GM12878 (cell line): ENCODE measurements around the gene UFSP2. TPM values are rescaled to one million over a fixed set of nuclear protein-coding genes. Genes with fewer than 3 reads are reported as not detected.
A peak's percentile ranks its signal among the peaks of the same experiment; 100 is the strongest.

Source experiments
- ATAC-seq: fragments of 200-7000 bp; cut with Tn5 transposase; 3 replicates; pipeline ENCODE4 v1.9.1; 2020; ENCODE audit warnings: mild to moderate bottlenecking, moderate library complexity
- BruUV-seq: library from RNA; stranded (reverse); fragments of 400-500 nt; replicated peaks from 2 replicates; lab custom pipeline; 2021; lab: Mats Ljungman, UMichigan
- CTCF ChIA-PET: fragments of 300-600 bp; sonication (Branson Sonifier 250); formaldehyde crosslinking; extraction: SDS; loops from one replicate; lab custom pipeline; 2021; ENCODE audit warnings: inconsistent platforms; lab: Yijun Ruan, JAX
- POLR2A ChIA-PET: fragments of 350-600 bp; formaldehyde crosslinking; extraction: SDS; loops from one replicate; lab custom pipeline; 2021; ENCODE audit warnings: inconsistent platforms; lab: Charles Lee
- RAD21 ChIA-PET: fragments of 300-600 bp; sonication (Branson Sonifier 250); formaldehyde crosslinking; loops from one replicate; lab custom pipeline; 2023; ENCODE audit warnings: antibody characterized with exemption; ENCODE audit not compliant: unreplicated experiment; lab: Charles Lee
- SMC1A ChIA-PET: fragments of 300-600 bp; sonication (Branson Sonifier 250); formaldehyde crosslinking; loops from one replicate; lab custom pipeline; 2023; ENCODE audit not compliant: unreplicated experiment, uncharacterized antibody; lab: Charles Lee
- DNase-seq: peaks from one replicate; pipeline ENCODE4 v3.0.0-alpha.2; 2011; ENCODE audit warnings: low read depth, low spot score
- FAIRE-seq: peaks from 3 replicates; lab custom pipeline; 2011; peaks lifted over from hg19 to GRCh38; lab: Jason Lieb, UNC
- H2AFZ ChIP-seq: 2 replicates; pipeline ENCODE4 v1.6.0; 2011; ENCODE audit warnings: low read depth, low read length, control low read depth; ENCODE audit not compliant: control insufficient read depth
- H3K27ac ChIP-seq: 2 replicates; pipeline ENCODE4 v1.5.1; 2011; ENCODE audit warnings: control low read depth; ENCODE audit not compliant: control insufficient read depth, insufficient read depth
- H3K27me3 ChIP-seq, 2 experiments: replicated peaks in 1 of 2; 2 replicates each; pipeline versions ENCODE4 v1.6.0 to v1.6.1; 2011; ENCODE audit warnings: low read length in 1 of 2; ENCODE audit not compliant: control insufficient read depth in 2 of 2, insufficient read depth in 2 of 2
- H3K36me3 ChIP-seq, 2 experiments: 2 replicates each; pipeline ENCODE4 v1.5.1; 2011; ENCODE audit warnings: low read length in 1 of 2; ENCODE audit not compliant: control insufficient read depth in 2 of 2, insufficient read depth in 2 of 2
- H3K4me1 ChIP-seq: 2 replicates; pipeline ENCODE4 v1.6.1; 2011; ENCODE audit warnings: mild to moderate bottlenecking, low read length, moderate library complexity, mixed read lengths; ENCODE audit not compliant: control insufficient read depth, insufficient read depth
- H3K4me2 ChIP-seq: 2 replicates; pipeline ENCODE4 v1.6.0; 2011; ENCODE audit warnings: control low read depth; ENCODE audit not compliant: control insufficient read depth, insufficient read depth
- H3K4me3 ChIP-seq: fragments of 200-600 bp; sonication (generic); 2 replicates; pipeline ENCODE4 v1.5.1; 2016
- H3K79me2 ChIP-seq: 2 replicates; pipeline ENCODE4 v1.6.0; 2011; ENCODE audit warnings: low read length; ENCODE audit not compliant: control insufficient read depth, insufficient read depth
- H3K9ac ChIP-seq: 2 replicates; pipeline ENCODE4 v1.8.0; 2011; ENCODE audit warnings: low read length, control low read depth, mixed read lengths; ENCODE audit not compliant: control insufficient read depth, insufficient read depth
- H3K9me3 ChIP-seq: replicated peaks from 3 replicates; pipeline ENCODE4 v1.5.1; 2011; ENCODE audit warnings: mild to moderate bottlenecking, low read length; ENCODE audit not compliant: control insufficient read depth, insufficient read depth
- H4K20me1 ChIP-seq: 2 replicates; pipeline ENCODE4 v1.6.0; 2011; ENCODE audit not compliant: control insufficient read depth, insufficient read depth
- BMI1 ChIP-seq: fragments of 450-650 bp; IDR thresholded peaks from 2 replicates; pipeline ENCODE4 v1.6.1; 2016; ENCODE audit warnings: mild to moderate bottlenecking, moderate library complexity, borderline replicate concordance
- BRCA1 ChIP-seq: IDR thresholded peaks from 2 replicates; pipeline ENCODE4 v1.6.1; 2011; ENCODE audit warnings: low read depth, low read length, improper control_type of control experiment
- CHD2 ChIP-seq: IDR thresholded peaks from 2 replicates; pipeline ENCODE4 v1.6.1; 2011; ENCODE audit warnings: low read depth, low read length, improper control_type of control experiment, borderline replicate concordance
- FOS ChIP-seq: IDR thresholded peaks from 3 replicates; pipeline ENCODE4 v1.6.1; 2011; ENCODE audit warnings: borderline replicate concordance; ENCODE audit not compliant: insufficient read length; ENCODE audit errors: extremely low read depth
- FOXK2 ChIP-seq: fragments of 450-650 bp; IDR thresholded peaks from 2 replicates; pipeline ENCODE4 v1.6.1; 2017; ENCODE audit warnings: mild to moderate bottlenecking, moderate library complexity
- GABPA ChIP-seq: IDR thresholded peaks from 2 replicates; pipeline ENCODE4 v1.6.1; 2014; ENCODE audit warnings: antibody characterized with exemption, low read depth, mild to moderate bottlenecking, inconsistent platforms
- HCFC1 ChIP-seq: fragments of 150-350 bp; IDR thresholded peaks from 2 replicates; pipeline ENCODE4 v1.6.1; 2014; ENCODE audit warnings: low read length
- HDAC6 ChIP-seq: fragments of 200-600 bp; sonication (generic); IDR thresholded peaks from one replicate; pipeline ENCODE4 v1.8.0; 2017; ENCODE audit warnings: antibody characterized with exemption; ENCODE audit not compliant: unreplicated experiment
- HDGF ChIP-seq: fragments of 450-650 bp; IDR thresholded peaks from 2 replicates; pipeline ENCODE4 v1.6.1; 2016; ENCODE audit warnings: antibody characterized with exemption
- MXI1 ChIP-seq: fragments of 150-350 bp; IDR thresholded peaks from 2 replicates; pipeline ENCODE4 v1.6.1; 2011; ENCODE audit warnings: low read depth, mild to moderate bottlenecking, inconsistent platforms, low read length, improper control_type of control experiment
- MYC ChIP-seq: IDR thresholded peaks from 2 replicates; pipeline ENCODE4 v1.6.1; 2011; ENCODE audit warnings: mild to moderate bottlenecking, low read length, moderate library complexity, inconsistent platforms; ENCODE audit not compliant: insufficient read depth, insufficient replicate concordance, insufficient read length, severe bottlenecking
- NFXL1 ChIP-seq: fragments of 450-650 bp; IDR thresholded peaks from 2 replicates; pipeline ENCODE4 v1.6.1; 2017; ENCODE audit warnings: antibody characterized with exemption, mild to moderate bottlenecking, borderline replicate concordance
- NRF1 ChIP-seq: conservative IDR thresholded peaks from 2 replicates; pipeline ENCODE4 v1.6.1; 2011; ENCODE audit warnings: mild to moderate bottlenecking, low read depth, low read length, improper control_type of control experiment
- PAX5 ChIP-seq: IDR thresholded peaks from 2 replicates; pipeline ENCODE4 v1.6.1; 2011; ENCODE audit warnings: low read depth, low read length, borderline replicate concordance
- POLR2AphosphoS2 ChIP-seq: IDR thresholded peaks from 2 replicates; pipeline ENCODE4 v1.6.1; 2011; ENCODE audit warnings: low read depth, mild to moderate bottlenecking, low read length, improper control_type of control experiment, moderate library complexity
- POLR2AphosphoS5 ChIP-seq: IDR thresholded peaks from 2 replicates; pipeline ENCODE4 v1.6.1; 2011; ENCODE audit warnings: mild to moderate bottlenecking, low read length, inconsistent platforms
- RCOR1 ChIP-seq: conservative IDR thresholded peaks from 2 replicates; pipeline ENCODE4 v1.6.1; 2012; ENCODE audit warnings: low read depth, low read length, improper control_type of control experiment
- RELA ChIP-seq: fragments of 450-650 bp; IDR thresholded peaks from 2 replicates; pipeline ENCODE4 v1.8.0; 2014; ENCODE audit warnings: borderline replicate concordance; ENCODE audit not compliant: partially characterized antibody
- SIN3A ChIP-seq: IDR thresholded peaks from 2 replicates; pipeline ENCODE4 v1.6.1; 2012; ENCODE audit warnings: low read depth, low read length, improper control_type of control experiment
- SIX5 ChIP-seq: IDR thresholded peaks from 2 replicates; pipeline ENCODE4 v1.6.1; 2011; ENCODE audit warnings: mild to moderate bottlenecking, low read depth, low read length, moderate library complexity; ENCODE audit not compliant: severe bottlenecking
- SP1 ChIP-seq: IDR thresholded peaks from one replicate; pipeline ENCODE4 v1.6.1; 2011; ENCODE audit warnings: low read depth, low read length
- WRNIP1 ChIP-seq: IDR thresholded peaks from 2 replicates; pipeline ENCODE4 v1.6.1; 2011; ENCODE audit warnings: low read depth, low read length, improper control_type of control experiment, borderline replicate concordance
- ZNF24 ChIP-seq: fragments of 450-650 bp; IDR thresholded peaks from 2 replicates; pipeline ENCODE4 v1.6.1; 2017; ENCODE audit warnings: antibody characterized with exemption, mild to moderate bottlenecking
- ZNF384 ChIP-seq: IDR thresholded peaks from 2 replicates; pipeline ENCODE4 v1.6.1; 2012; ENCODE audit warnings: low read depth, mild to moderate bottlenecking, low read length, improper control_type of control experiment, borderline replicate concordance
- WGBS: methylation state at CpG from one replicate; pipeline ENCODE4 v1.1.6; 2016; ENCODE audit warnings: low lambda C conversion rate; ENCODE audit not compliant: insufficient replicate concordance, insufficient coverage; ENCODE audit errors: missing lambda C conversion rate; 5-methylcytosine and 5-hydroxymethylcytosine counted together
- in situ Hi-C: fragments of 300-500 bp; cut with MboI; formaldehyde crosslinking; loops from 9 replicates; pipeline ENCODE4 v1.14.3; 2018; ENCODE audit warnings: mixed read lengths
- intact Hi-C: fragments of 100-400 bp; cut with micrococcal nuclease; formaldehyde crosslinking; loops from one replicate; pipeline ENCODE4 v1.14.2; 2022; ENCODE audit not compliant: unreplicated experiment
- polyA plus RNA-seq, 11 experiments: library from polyadenylated mRNA; depleted of rRNA in 4 of 11; unstranded in 6 of 11; stranded (reverse) in 5 of 11; fragments of >200 nt; fragmentation: Nextera tagmentation in 4 of 11; fragmentation: Illumina TruSeq in 1 of 11; extraction: Ambion mirVana in 4 of 11; extraction: Trizol in 1 of 11; gene quantifications; 1 replicate in 1 of 11; 2 replicates in 10 of 11; pipeline versions ENCODE4 v1.2.1 to v1.2.3, GENCODE V29; 2011 to 2016; ENCODE audit warnings: inconsistent platforms in 2 of 11, missing spikeins in 2 of 11, low read depth in 1 of 11
- total RNA-seq, 4 experiments: library from RNA; depleted of rRNA in 3 of 4; stranded (reverse); fragments of >200 nt in 3 of 4; fragmentation: Illumina TruSeq in 1 of 4; extraction: Trizol in 1 of 4; gene quantifications; 2 replicates each; pipeline versions ENCODE4 v1.2.1 to v1.2.3, GENCODE V29; 2013 to 2021

The UFSP2 gene
- total and polyA plus RNA-seq, 10 of the 15 experiments (the other 5 are each of a cell fraction or from before 2014, with no cell fraction given), result 25.4 to 53.1 (median 37.7) TPM

DNA sequence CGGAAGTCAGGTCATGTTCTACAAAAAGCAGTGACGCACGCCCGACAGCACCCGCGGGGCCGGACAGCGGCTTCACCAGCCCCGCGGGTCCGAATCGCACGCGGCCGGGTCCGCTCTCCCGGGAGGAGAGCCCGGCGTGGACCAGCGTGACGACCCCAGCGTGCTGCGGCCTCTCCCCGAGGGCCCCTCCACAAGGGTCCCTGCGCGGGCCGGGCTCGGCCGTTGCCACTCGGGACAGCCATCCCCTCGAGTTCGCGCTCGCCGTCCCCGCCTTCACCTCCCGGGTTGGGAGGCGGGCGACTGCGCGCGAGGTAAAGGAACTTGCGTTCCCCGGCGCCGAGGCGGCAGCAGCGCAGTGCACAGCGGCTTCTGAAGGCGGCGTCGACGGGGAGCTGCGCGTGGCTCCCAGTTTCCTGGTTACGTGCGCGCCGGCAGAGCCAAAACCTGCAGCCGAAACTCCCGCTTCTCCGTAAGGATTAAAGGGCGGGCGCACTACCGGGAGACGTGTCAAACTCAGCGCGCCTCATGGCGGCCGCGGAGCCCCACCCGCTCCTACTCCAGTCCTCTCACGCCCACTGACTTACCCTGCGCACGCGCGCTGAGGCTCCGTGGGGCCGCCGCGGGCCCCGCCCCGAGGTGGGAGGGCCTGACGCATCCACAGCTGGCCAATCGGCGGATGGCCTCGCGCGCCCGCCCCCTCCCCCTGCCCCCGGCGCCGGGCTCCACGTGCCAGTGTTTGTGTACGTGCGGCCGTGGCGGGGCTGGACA is 29.6 kb downstream of the UFSP2 start:
- SMC1A ChIA-PET, result interaction anchor here (0.8 to 6.2 kb wide), 12 partner anchors 10 to 184 kb away, joined by 3 to 72 read pairs (median 6); partner anchors contain the start of gene UFSP2
- peak; percentile 97 for DNase-seq
- peak; percentile 91 for ATAC-seq
- H3K79me2 ChIP-seq, result peaks cover 54% of the 10 kb centered on the region
- peaks cover 19% of the 10 kb centered on the region for H3K4me1 ChIP-seq
- H3K9ac ChIP-seq, result peak overlapping the region; percentile 87
- in situ Hi-C loops, result no loop called here
- BruUV-seq, result no TSS peak
- H3K9me3 ChIP-seq, result no peaks in the 10 kb centered on the region
- H3K27me3 ChIP-seq, result no peaks in the 10 kb centered on the region
- peak overlapping the region; percentile 94 for H3K4me2 ChIP-seq
- H3K4me3 ChIP-seq, result peak overlapping the region; percentile 79
- intact Hi-C loops, result loop anchor here (2.0 to 5.0 kb wide), 5 partner anchors 29 to 201 kb away; partner anchors contain the start of genes CCDC110 and UFSP2
- CTCF ChIA-PET, result interaction anchor here (0.7 to 1.5 kb wide), 9 partner anchors 10 to 202 kb away, joined by 3 to 6 read pairs (median 4); partner anchors contain the start of gene UFSP2
- RAD21 ChIA-PET, result interaction anchor here (1.0 to 2.8 kb wide), 9 partner anchors 9 to 192 kb away, joined by 3 to 26 read pairs (median 7); partner anchors contain the start of gene UFSP2
- no peaks in the 10 kb centered on the region for H4K20me1 ChIP-seq
- under 1% methylated on average over 70 of the region's 98 CpGs for WGBS
- H3K27ac ChIP-seq, result peak overlapping the region; percentile 97
- POLR2A ChIA-PET, result interaction anchor here (0.6 to 7.9 kb wide), 14 partner anchors 9 to 253 kb away, joined by 3 to 60 read pairs (median 6); partner anchors contain the start of genes SNX25 and UFSP2
- no peak for FAIRE-seq
- H2AFZ ChIP-seq, result peak overlapping the region; percentile 82
- H3K36me3 ChIP-seq, result peaks cover 0 to 18% of the 10 kb centered on the region in 2 experiments; a peak in 2 of 4 replicates
- TF ChIP-seq POLR2AphosphoS5 (peak; percentile 76), SP1 (no peak), BMI1 (no peak), RCOR1 (no peak), FOS (no peak), NRF1 (peak; percentile 81), HDAC6 (peak; percentile 90), NFXL1 (no peak), ZNF384 (no peak), CHD2 (no peak), SIX5 (no peak), WRNIP1 (no peak), MXI1 (peak; percentile 96), HDGF (no peak), FOXK2 (peak; percentile 90; the same call in 1 of the 2 replicates), HCFC1 (peak; percentile 33; the same call in 1 of the 2 replicates), SIN3A (peak; percentile 76; the same call in 1 of the 2 replicates), MYC (peak; percentile 37), ZNF24 (no peak), GABPA (peak; percentile 75), RELA (no peak), POLR2AphosphoS2 (peak; percentile 54; the same call in 1 of the 2 replicates), PAX5 (0 out of 2 replicates have a peak, but pooled peaks have one; percentile 6), BRCA1 (no peak)
